DOHH2 (cell line): Measurements from ENCODE around the gene CERS2.

Experiments
- H3F3A ChIP-seq: fragments of 200-600 bp; sonication (generic), shearing (Covaris generic); 2 replicates; pipeline ENCODE4 v1.6.0; 2016; ENCODE audit warnings: antibody characterized with exemption, mild to moderate bottlenecking; ENCODE audit not compliant: control insufficient read depth, insufficient read depth
- H3K27ac ChIP-seq: fragments of 200-600 bp; sonication (generic); 2 replicates; pipeline ENCODE4 v1.5.1; 2014; ENCODE audit warnings: low read depth, mild to moderate bottlenecking, low read length, moderate library complexity
- H3K27me3 ChIP-seq: fragments of 200-600 bp; sonication (generic); 2 replicates; pipeline ENCODE4 v1.6.1; 2014; ENCODE audit warnings: mild to moderate bottlenecking, low read length, mixed read lengths; ENCODE audit not compliant: control insufficient read depth
- H3K36me3 ChIP-seq: fragments of 200-600 bp; sonication (generic); 2 replicates; pipeline ENCODE4 v1.6.1; 2014; ENCODE audit warnings: mild to moderate bottlenecking, low read length, moderate library complexity, mixed read lengths; ENCODE audit not compliant: control insufficient read depth
- H3K4me1 ChIP-seq: fragments of 200-600 bp; sonication (generic); 2 replicates; pipeline ENCODE4 v1.6.1; 2014; ENCODE audit warnings: mild to moderate bottlenecking, low read length, mixed read lengths; ENCODE audit not compliant: control insufficient read depth
- H3K4me2 ChIP-seq: fragments of 200-600 bp; sonication (generic); 2 replicates; pipeline ENCODE4 v1.6.0; 2014; ENCODE audit warnings: mild to moderate bottlenecking, low read length, moderate library complexity
- H3K4me3 ChIP-seq: fragments of 200-600 bp; sonication (generic); 2 replicates; pipeline ENCODE4 v1.5.1; 2014; ENCODE audit warnings: mild to moderate bottlenecking, low read length, mixed read lengths
- H3K79me2 ChIP-seq: fragments of 200-600 bp; sonication (generic); 2 replicates; pipeline ENCODE4 v1.6.1; 2014; ENCODE audit warnings: mild to moderate bottlenecking, low read length, mixed read lengths; ENCODE audit not compliant: control insufficient read depth
- H3K9me2 ChIP-seq: fragments of 200-600 bp; sonication (generic); replicated peaks from 2 replicates; pipeline ENCODE4 v1.6.1; 2014; ENCODE audit warnings: mild to moderate bottlenecking, low read length, mixed read lengths; ENCODE audit not compliant: control insufficient read depth
- H3K9me3 ChIP-seq: fragments of 200-600 bp; sonication (generic); 2 replicates; pipeline ENCODE4 v1.6.1; 2014; ENCODE audit warnings: antibody characterized with exemption, low read length, mixed read lengths; ENCODE audit not compliant: control insufficient read depth, insufficient read depth
- H4K20me1 ChIP-seq: fragments of 200-600 bp; sonication (generic); 2 replicates; pipeline ENCODE4 v1.6.0; 2014; ENCODE audit warnings: low read depth, mild to moderate bottlenecking, antibody characterized with exemption, low read length, moderate library complexity; ENCODE audit not compliant: control insufficient read depth, insufficient read depth
- CTCF ChIP-seq: fragments of 200-600 bp; sonication (generic); IDR thresholded peaks from one replicate; pipeline ENCODE4 v1.5.1; 2014; ENCODE audit warnings: antibody characterized with exemption, mild to moderate bottlenecking, low read depth, low read length; ENCODE audit not compliant: poor library complexity, severe bottlenecking
- EZH2phosphoT487 ChIP-seq: fragments of 200-600 bp; sonication (generic); IDR thresholded peaks from 2 replicates; pipeline ENCODE4 v1.6.1; 2017; ENCODE audit warnings: borderline replicate concordance, mild to moderate bottlenecking, antibody characterized with exemption, low read length, moderate library complexity, mixed read lengths

Gene CERS2

GRCh38 chr1:150994248-150994647, 19.6 kb upstream of the CERS2 start:
- Histone ChIP-seq H3K4me1 (no peaks in the 10 kb centered on the region), H4K20me1 (no peaks in the 10 kb centered on the region), H3K9me2 (no peaks in the 10 kb centered on the region), H3K27me3 (no peaks in the 10 kb centered on the region), H3K79me2 (no peaks in the 10 kb centered on the region), H3F3A (no peaks in the 10 kb centered on the region), H3K27ac (no peak overlapping the region), H3K4me3 (no peak overlapping the region), H3K36me3 (no peaks in the 10 kb centered on the region), H3K9me3 (no peaks in the 10 kb centered on the region), H3K4me2 (no peak overlapping the region)
- no peak for TF ChIP-seq EZH2phosphoT487
- TF ChIP-seq CTCF = no peak

- Histone ChIP-seq H3F3A (no peaks in the 10 kb centered on the region), H3K9me3 (no peaks in the 10 kb centered on the region), H3K4me2 (no peak overlapping the region), H3K79me2 (no peaks in the 10 kb centered on the region), H3K4me3 (no peak overlapping the region), H4K20me1 (no peaks in the 10 kb centered on the region), H3K27ac (no peak overlapping the region), H3K27me3 (no peaks in the 10 kb centered on the region), H3K36me3 (no peaks in the 10 kb centered on the region), H3K9me2 (no peaks in the 10 kb centered on the region), H3K4me1 (no peaks in the 10 kb centered on the region)
- no peak for TF ChIP-seq EZH2phosphoT487
Observed at GRCh38 chr1:150992626-150993025, 18.0 kb upstream of the CERS2 start.

- no peak for TF ChIP-seq CTCF
- no peak for TF ChIP-seq EZH2phosphoT487
Observed at GRCh38 chr1:150987924-150988323, 13.3 kb upstream of the CERS2 start.

GRCh38 chr1:150985179-150985825, 10.7 kb upstream of the CERS2 start:
- H3K27me3 ChIP-seq = no peaks in the 10 kb centered on the region; the same call in 1 of the 2 replicates
- H3K9me3 ChIP-seq = no peaks in the 10 kb centered on the region
- peaks cover 6% of the 10 kb centered on the region; the same call in 1 of the 2 replicates for H3K4me1 ChIP-seq
- no peak overlapping the region for H3K4me2 ChIP-seq
- H3K9me2 ChIP-seq = no peaks in the 10 kb centered on the region
- no peaks in the 10 kb centered on the region for H3F3A ChIP-seq
- no peak overlapping the region for H3K27ac ChIP-seq
- H3K4me3 ChIP-seq = no peak overlapping the region
- no peaks in the 10 kb centered on the region for H4K20me1 ChIP-seq
- no peaks in the 10 kb centered on the region for H3K36me3 ChIP-seq
- TF ChIP-seq CTCF = no peak
- no peak for TF ChIP-seq EZH2phosphoT487
- no peaks in the 10 kb centered on the region for H3K79me2 ChIP-seq

More at GRCh38 chr1:150987924-150988323, 13.3 kb upstream of the CERS2 start:
- H4K20me1 ChIP-seq = no peaks in the 10 kb centered on the region
- H3K9me3 ChIP-seq = no peaks in the 10 kb centered on the region
- no peaks in the 10 kb centered on the region for H3K79me2 ChIP-seq
- no peaks in the 10 kb centered on the region; the same call in 1 of the 2 replicates for H3K27me3 ChIP-seq
- H3K4me2 ChIP-seq = no peak overlapping the region
- no peak overlapping the region for H3K27ac ChIP-seq
- H3K4me3 ChIP-seq = no peak overlapping the region
- no peaks in the 10 kb centered on the region for H3F3A ChIP-seq
- H3K4me1 ChIP-seq = no peaks in the 10 kb centered on the region
- H3K9me2 ChIP-seq = no peaks in the 10 kb centered on the region
- no peaks in the 10 kb centered on the region for H3K36me3 ChIP-seq
